ENCODE data around the gene IPO8.
"Not testable (repeated sequence)": the region's sequence is repeated elsewhere in the genome, so short reads cannot be mapped to it uniquely, and the experiment has no call there.

IPO8 gene

DNA sequence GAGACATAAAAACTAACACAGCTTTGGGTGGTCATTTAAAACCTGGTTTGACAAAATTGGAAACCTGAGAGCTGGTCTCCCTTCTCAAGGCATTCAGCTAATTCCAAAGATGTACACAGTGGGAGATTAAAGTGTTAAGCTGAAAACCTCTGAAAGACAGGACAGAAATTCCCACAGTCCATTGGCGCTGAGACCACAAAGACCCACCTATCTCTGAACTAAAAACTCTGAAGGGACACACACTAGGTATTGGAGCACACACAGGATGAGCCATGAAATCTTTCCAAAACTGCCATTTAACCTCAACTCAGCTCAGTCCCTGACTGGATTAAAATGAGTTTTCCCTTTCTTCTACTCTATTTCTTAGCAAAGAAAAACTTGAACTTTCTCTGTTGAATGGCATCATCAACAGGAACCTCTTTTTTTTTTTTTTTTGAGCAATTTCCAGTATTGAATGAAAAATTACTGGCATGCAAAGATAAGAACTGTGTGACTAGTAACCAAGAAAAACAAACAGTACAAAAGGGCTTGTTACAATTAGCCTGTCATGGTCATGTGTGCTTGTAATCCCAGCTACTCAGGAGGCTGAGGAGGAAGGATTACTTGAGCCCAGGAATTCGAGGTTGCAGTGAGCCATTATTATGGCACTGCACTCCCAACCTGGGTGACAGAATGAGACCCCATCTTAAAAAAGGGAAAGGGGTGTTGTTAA, 82.4 kb downstream of the IPO8 start:
- Histone ChIP-seq H3K23ac (ENCODE audit: low read length) (no peak overlapping the region), H3K56ac (ENCODE audit: low read length) (no peak overlapping the region), H3K18ac (ENCODE audit: low read length) (no peak overlapping the region), H3K79me2 (ENCODE audit: control insufficient read depth, insufficient read depth, low read length) (no peaks in the 10 kb centered on the region), H3K27me3 (ENCODE audit: insufficient read depth, low read length, poor library complexity) (no peaks in the 10 kb centered on the region), H2BK15ac (replicated peaks; ENCODE audit: low read depth) (no peak overlapping the region), H3K4me1 (ENCODE audit: control insufficient read depth, low read depth, low read length) (no peaks in the 10 kb centered on the region), H3K4ac (ENCODE audit: low read depth, low read length) (no peak overlapping the region), H3K27ac (ENCODE audit: low read depth, low read length) (no peak overlapping the region), H3K79me1 (ENCODE audit: low read length) (no peaks in the 10 kb centered on the region), H4K5ac (ENCODE audit: low read length) (no peak overlapping the region), H2AK5ac (ENCODE audit: low read length) (no peak overlapping the region), H4K8ac (ENCODE audit: low read depth, low read length) (no peak overlapping the region), H3K9ac (ENCODE audit: low read length) (no peak overlapping the region), H2BK120ac (ENCODE audit: low read depth, low read length) (no peak overlapping the region), H3K4me3 (ENCODE audit: low read length) (no peak overlapping the region), H2BK5ac (ENCODE audit: low read length) (no peak overlapping the region), H3K36me3 (ENCODE audit: control insufficient read depth, insufficient read depth, low read length) (no peaks in the 10 kb centered on the region), H3K4me2 (ENCODE audit: low read length) (no peak overlapping the region)
- no peak for DNase-seq
- WGBS (ENCODE audit: extremely low coverage, insufficient coverage, low lambda C conversion rate), result no CpG with 5 or more reads among the region's 2 CpGs

DNA sequence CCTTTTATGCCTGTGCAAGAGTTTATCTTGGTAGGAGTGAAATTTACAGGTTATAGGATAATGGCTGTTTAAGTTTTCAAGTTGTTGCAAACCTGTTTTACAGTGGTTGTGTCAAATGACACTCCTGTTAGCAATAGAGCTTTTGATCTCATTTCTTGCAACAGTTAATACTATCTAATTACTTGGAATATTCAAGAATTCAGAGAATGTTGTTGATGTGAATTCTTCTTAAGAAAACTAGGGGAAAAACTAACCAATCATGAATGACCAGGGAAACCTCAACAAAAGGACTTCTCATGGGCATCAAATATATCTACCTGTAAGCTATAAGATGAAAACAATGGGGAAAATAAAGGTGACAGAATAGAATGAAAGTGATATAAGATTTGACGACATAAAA, 85.0 kb downstream of the IPO8 start:
- H3K27ac ChIP-seq (ENCODE audit: low read depth, low read length), result no peak overlapping the region
- WGBS (ENCODE audit: extremely low coverage, insufficient coverage, low lambda C conversion rate), result no CpG with 5 or more reads among the region's 1 CpG

DNA sequence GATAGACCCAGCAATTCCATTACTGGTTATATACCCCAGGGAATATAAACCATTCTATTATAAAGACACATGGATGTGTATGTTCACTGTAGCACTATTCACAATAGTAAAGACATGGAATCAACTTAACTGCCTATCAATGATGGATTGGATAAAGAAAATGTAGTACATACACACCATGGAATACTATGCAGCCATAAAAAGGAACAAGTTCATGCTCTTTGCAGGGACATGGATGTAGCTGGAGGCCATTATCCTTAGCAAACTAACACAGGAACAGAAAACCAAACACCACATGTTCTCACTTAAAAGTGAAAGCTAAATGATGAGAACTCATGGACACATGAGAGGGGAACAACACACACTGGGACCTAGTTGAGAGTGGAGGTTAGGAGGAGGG, 85.8 kb downstream of the IPO8 start:
- not testable (repeated sequence) for H3K36me3 ChIP-seq (ENCODE audit: control insufficient read depth, insufficient read depth, low read length); H2BK5ac ChIP-seq (ENCODE audit: low read length); H2BK120ac ChIP-seq (ENCODE audit: low read depth, low read length); H3K79me1 ChIP-seq (ENCODE audit: low read length); H3K4me3 ChIP-seq (ENCODE audit: low read length); H4K5ac ChIP-seq (ENCODE audit: low read length); H3K4me2 ChIP-seq (ENCODE audit: low read length); DNase-seq; H3K56ac ChIP-seq (ENCODE audit: low read length); H3K9ac ChIP-seq (ENCODE audit: low read length); H3K4me1 ChIP-seq (ENCODE audit: control insufficient read depth, low read depth, low read length); H3K27ac ChIP-seq (ENCODE audit: low read depth, low read length); H3K79me2 ChIP-seq (ENCODE audit: control insufficient read depth, insufficient read depth, low read length); H2BK15ac ChIP-seq (replicated peaks; ENCODE audit: low read depth); H3K27me3 ChIP-seq (ENCODE audit: insufficient read depth, low read length, poor library complexity); H3K4ac ChIP-seq (ENCODE audit: low read depth, low read length); H3K23ac ChIP-seq (ENCODE audit: low read length); H4K8ac ChIP-seq (ENCODE audit: low read depth, low read length); H2AK5ac ChIP-seq (ENCODE audit: low read length); H3K18ac ChIP-seq (ENCODE audit: low read length)

More for the DNA sequence above, 85.0 kb downstream of the IPO8 start:
- H3K4ac ChIP-seq (ENCODE audit: low read depth, low read length), result no peak overlapping the region
- no peak overlapping the region for H2BK5ac ChIP-seq (ENCODE audit: low read length)
- H3K56ac ChIP-seq (ENCODE audit: low read length), result no peak overlapping the region
- H3K79me2 ChIP-seq (ENCODE audit: control insufficient read depth, insufficient read depth, low read length), result no peaks in the 10 kb centered on the region
- H3K4me1 ChIP-seq (ENCODE audit: control insufficient read depth, low read depth, low read length), result no peaks in the 10 kb centered on the region
- H4K5ac ChIP-seq (ENCODE audit: low read length), result no peak overlapping the region
- no peaks in the 10 kb centered on the region for H3K27me3 ChIP-seq (ENCODE audit: insufficient read depth, low read length, poor library complexity)
- H3K4me2 ChIP-seq (ENCODE audit: low read length), result no peak overlapping the region
- no peak overlapping the region for H3K18ac ChIP-seq (ENCODE audit: low read length)
- H3K79me1 ChIP-seq (ENCODE audit: low read length), result no peaks in the 10 kb centered on the region
- H2BK120ac ChIP-seq (ENCODE audit: low read depth, low read length), result no peak overlapping the region
- no peak overlapping the region for H3K23ac ChIP-seq (ENCODE audit: low read length)
- H3K36me3 ChIP-seq (ENCODE audit: control insufficient read depth, insufficient read depth, low read length), result no peaks in the 10 kb centered on the region
- H3K4me3 ChIP-seq (ENCODE audit: low read length), result no peak overlapping the region
- DNase-seq, result peak; percentile 59
- H2AK5ac ChIP-seq (ENCODE audit: low read length), result no peak overlapping the region
- H4K8ac ChIP-seq (ENCODE audit: low read depth, low read length), result no peak overlapping the region
- no peak overlapping the region for H3K9ac ChIP-seq (ENCODE audit: low read length)
- no peak overlapping the region for H2BK15ac ChIP-seq (replicated peaks; ENCODE audit: low read depth)

DNA sequence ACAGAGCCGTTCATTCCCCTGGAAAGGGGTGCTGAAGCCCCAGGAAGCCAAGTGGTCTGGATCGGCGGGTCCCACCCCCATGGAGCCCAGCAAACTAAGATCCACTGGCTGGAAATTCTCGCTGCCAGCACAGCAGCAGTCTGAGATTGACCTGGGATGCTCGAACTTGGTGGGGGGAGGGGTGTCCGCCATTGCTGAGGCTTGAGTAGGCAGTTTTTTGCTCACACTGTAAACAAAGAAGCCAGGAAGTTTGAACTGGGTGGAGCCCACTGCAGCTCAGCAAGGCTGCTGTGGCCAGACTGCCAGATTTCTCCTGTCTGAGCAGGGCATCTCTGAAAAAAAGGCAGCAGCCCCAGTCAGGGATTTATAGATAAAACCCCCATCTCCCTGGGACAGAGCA, 91.4 kb downstream of the IPO8 start:
- H3K27me3 ChIP-seq (ENCODE audit: insufficient read depth, low read length, poor library complexity); H3K9ac ChIP-seq (ENCODE audit: low read length); H3K4me2 ChIP-seq (ENCODE audit: low read length); H4K5ac ChIP-seq (ENCODE audit: low read length); H3K56ac ChIP-seq (ENCODE audit: low read length); H3K18ac ChIP-seq (ENCODE audit: low read length); H3K27ac ChIP-seq (ENCODE audit: low read depth, low read length); H3K4me3 ChIP-seq (ENCODE audit: low read length); H3K4me1 ChIP-seq (ENCODE audit: control insufficient read depth, low read depth, low read length); H3K79me1 ChIP-seq (ENCODE audit: low read length); H2BK15ac ChIP-seq (replicated peaks; ENCODE audit: low read depth); H2BK5ac ChIP-seq (ENCODE audit: low read length); H3K79me2 ChIP-seq (ENCODE audit: control insufficient read depth, insufficient read depth, low read length); H2AK5ac ChIP-seq (ENCODE audit: low read length); H3K36me3 ChIP-seq (ENCODE audit: control insufficient read depth, insufficient read depth, low read length); H3K4ac ChIP-seq (ENCODE audit: low read depth, low read length); H3K23ac ChIP-seq (ENCODE audit: low read length): not testable (repeated sequence)
- peak; percentile 58 for DNase-seq
- no CpG with 5 or more reads among the region's 6 CpGs for WGBS (ENCODE audit: extremely low coverage, insufficient coverage, low lambda C conversion rate)
- H4K8ac ChIP-seq (ENCODE audit: low read depth, low read length), result peak overlapping the region; percentile 56
- H2BK120ac ChIP-seq (ENCODE audit: low read depth, low read length), result peak overlapping the region; percentile 35

DNA sequence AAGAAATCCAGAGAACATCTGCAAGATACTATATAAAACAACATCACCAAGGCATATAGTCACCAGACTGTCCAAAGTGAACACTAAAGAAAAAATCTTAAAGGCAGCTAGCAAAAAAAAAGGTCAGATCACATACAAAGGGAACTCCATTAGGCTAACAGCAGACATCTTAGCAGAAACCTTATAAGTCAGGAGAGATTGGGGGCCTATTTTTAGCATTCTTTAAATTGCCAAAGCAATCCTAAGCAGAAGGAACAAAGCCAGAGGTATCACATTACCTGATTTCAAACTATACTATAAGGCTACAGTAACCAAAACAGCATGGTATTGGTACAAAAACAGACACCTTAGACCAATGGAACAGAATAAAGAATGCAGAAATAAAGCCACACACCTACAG, 92.5 kb downstream of the IPO8 start:
- Histone ChIP-seq H3K18ac (ENCODE audit: low read length) (no peak overlapping the region), H4K8ac (ENCODE audit: low read depth, low read length) (no peak overlapping the region), H4K5ac (ENCODE audit: low read length) (no peak overlapping the region), H3K9ac (ENCODE audit: low read length) (no peak overlapping the region), H3K4me3 (ENCODE audit: low read length) (no peak overlapping the region), H3K4me1 (ENCODE audit: control insufficient read depth, low read depth, low read length) (no peaks in the 10 kb centered on the region), H3K27ac (ENCODE audit: low read depth, low read length) (no peak overlapping the region), H3K23ac (ENCODE audit: low read length) (no peak overlapping the region), H3K79me2 (ENCODE audit: control insufficient read depth, insufficient read depth, low read length) (no peaks in the 10 kb centered on the region), H2AK5ac (ENCODE audit: low read length) (no peak overlapping the region), H3K79me1 (ENCODE audit: low read length) (no peaks in the 10 kb centered on the region), H3K4ac (ENCODE audit: low read depth, low read length) (no peak overlapping the region), H2BK15ac (replicated peaks; ENCODE audit: low read depth) (no peak overlapping the region), H3K56ac (ENCODE audit: low read length) (no peak overlapping the region), H3K4me2 (ENCODE audit: low read length) (no peak overlapping the region), H2BK120ac (ENCODE audit: low read depth, low read length) (no peak overlapping the region), H2BK5ac (ENCODE audit: low read length) (no peak overlapping the region), H3K36me3 (ENCODE audit: control insufficient read depth, insufficient read depth, low read length) (no peaks in the 10 kb centered on the region), H3K27me3 (ENCODE audit: insufficient read depth, low read length, poor library complexity) (no peaks in the 10 kb centered on the region)
- no peak for DNase-seq

DNA sequence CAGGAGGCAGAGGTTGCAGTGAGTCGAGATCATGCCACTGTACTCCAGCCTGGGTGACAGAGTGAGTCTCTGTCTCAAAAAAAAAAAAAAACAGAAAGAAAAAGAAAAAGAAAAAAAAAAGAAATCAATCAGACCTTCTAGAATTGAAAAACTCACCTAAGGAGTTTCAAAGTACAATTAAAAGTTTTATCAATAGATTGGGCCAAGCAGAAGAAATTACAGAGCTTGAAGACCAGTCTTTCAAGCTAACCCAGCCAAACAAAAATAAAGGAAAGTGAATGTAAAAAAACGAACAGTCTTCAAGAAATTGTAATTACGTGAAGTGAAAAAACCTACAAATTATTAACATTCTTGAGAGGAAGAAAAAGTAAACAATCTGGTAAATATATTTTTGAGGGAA, 93.0 kb downstream of the IPO8 start:
- no peak overlapping the region for H3K9ac ChIP-seq (ENCODE audit: low read length)
- H3K36me3 ChIP-seq (ENCODE audit: control insufficient read depth, insufficient read depth, low read length), result no peaks in the 10 kb centered on the region
- no peaks in the 10 kb centered on the region for H3K79me1 ChIP-seq (ENCODE audit: low read length)
- H4K5ac ChIP-seq (ENCODE audit: low read length), result no peak overlapping the region
- H3K79me2 ChIP-seq (ENCODE audit: control insufficient read depth, insufficient read depth, low read length), result no peaks in the 10 kb centered on the region
- no peak overlapping the region for H3K4me3 ChIP-seq (ENCODE audit: low read length)
- no peak for DNase-seq
- H4K8ac ChIP-seq (ENCODE audit: low read depth, low read length), result no peak overlapping the region
- no peak overlapping the region for H3K18ac ChIP-seq (ENCODE audit: low read length)
- no peak overlapping the region for H2BK5ac ChIP-seq (ENCODE audit: low read length)
- H3K23ac ChIP-seq (ENCODE audit: low read length), result no peak overlapping the region
- H2BK120ac ChIP-seq (ENCODE audit: low read depth, low read length), result no peak overlapping the region
- H3K4ac ChIP-seq (ENCODE audit: low read depth, low read length), result no peak overlapping the region
- H3K56ac ChIP-seq (ENCODE audit: low read length), result no peak overlapping the region
- H3K4me2 ChIP-seq (ENCODE audit: low read length), result no peak overlapping the region
- no peak overlapping the region for H2AK5ac ChIP-seq (ENCODE audit: low read length)
- WGBS (ENCODE audit: extremely low coverage, insufficient coverage, low lambda C conversion rate), result no CpG with 5 or more reads among the region's 3 CpGs
- H3K4me1 ChIP-seq (ENCODE audit: control insufficient read depth, low read depth, low read length), result no peaks in the 10 kb centered on the region
- H2BK15ac ChIP-seq (replicated peaks; ENCODE audit: low read depth), result no peak overlapping the region
- H3K27ac ChIP-seq (ENCODE audit: low read depth, low read length), result no peak overlapping the region
- no peaks in the 10 kb centered on the region for H3K27me3 ChIP-seq (ENCODE audit: insufficient read depth, low read length, poor library complexity)

All from mesendoderm (in vitro differentiated cells).